CD14-positive monocyte (primary cell): ENCODE data around the gene GINS2. TPM values are rescaled to one million over a fixed set of nuclear protein-coding genes. Genes with fewer than 3 reads are reported as not detected.
A peak's percentile ranks its signal among the peaks of the same experiment; 100 is the strongest.

Experiments used
- DNase-seq, 3 donors: peaks; one replicate each; pipeline ENCODE4 v3.0.0-alpha.2; 2011 to 2022
- H2AFZ ChIP-seq: 2 replicates; pipeline ENCODE4 v1.6.0; 2012; ENCODE audit warnings: mild to moderate bottlenecking, low read depth, low read length, inconsistent platforms; ENCODE audit not compliant: insufficient read depth, poor library complexity, severe bottlenecking
- H3K27ac ChIP-seq, 2 donors: 1 replicate in 1 of 2; 2 replicates in 1 of 2; pipeline ENCODE4 v1.5.1; 2012 to 2013; ENCODE audit warnings: low read length in 2 of 2, control low read depth in 1 of 2, inconsistent platforms in 1 of 2, low read depth in 1 of 2, mild to moderate bottlenecking in 1 of 2
- H3K27me3 ChIP-seq, 2 donors: one replicate each; pipeline versions ENCODE4 v1.6.0 to v1.6.1; 2011 to 2013; ENCODE audit warnings: low read length in 2 of 2; ENCODE audit not compliant: control insufficient read depth in 2 of 2, insufficient read depth in 2 of 2
- H3K36me3 ChIP-seq, 2 donors: replicated peaks in 1 of 2; 1 replicate in 1 of 2; 2 replicates in 1 of 2; pipeline versions ENCODE4 v1.5.1 to v1.6.1; 2012 to 2013; ENCODE audit warnings: low read length in 2 of 2, control low read depth in 1 of 2, inconsistent platforms in 1 of 2, mild to moderate bottlenecking in 1 of 2; ENCODE audit not compliant: insufficient read depth in 2 of 2, control insufficient read depth in 1 of 2
- H3K4me1 ChIP-seq, 2 donors: 1 replicate in 1 of 2; 2 replicates in 1 of 2; pipeline versions ENCODE4 v1.5.1 to v1.6.1; 2012 to 2013; ENCODE audit warnings: low read length in 2 of 2, control low read depth in 1 of 2, inconsistent platforms in 1 of 2, mild to moderate bottlenecking in 1 of 2, moderate library complexity in 1 of 2; ENCODE audit not compliant: insufficient read depth in 2 of 2, control insufficient read depth in 1 of 2
- H3K4me2 ChIP-seq: replicated peaks from 2 replicates; pipeline ENCODE3; 2012; ENCODE audit warnings: low read length, moderate library complexity, mild to moderate bottlenecking; ENCODE audit not compliant: poor library complexity, severe bottlenecking; ENCODE audit errors: extremely low read depth
- H3K4me3 ChIP-seq, 3 experiments: fragments of 200-600 bp in 1 of 3; sonication (generic) in 1 of 3; replicated peaks in 1 of 3; 1 replicate in 2 of 3; 2 replicates in 1 of 3; pipeline ENCODE4 v1.5.1; 2011 to 2013; ENCODE audit warnings: low read length in 3 of 3, mild to moderate bottlenecking in 3 of 3, control low read depth in 2 of 3, low read depth in 2 of 3, inconsistent platforms in 1 of 3, moderate library complexity in 1 of 3
- H3K79me2 ChIP-seq: 2 replicates; pipeline ENCODE4 v1.6.0; 2012; ENCODE audit warnings: mild to moderate bottlenecking, control low read depth, inconsistent platforms, low read length, moderate library complexity; ENCODE audit not compliant: insufficient read depth
- H3K9ac ChIP-seq: 2 replicates; pipeline ENCODE4 v1.6.0; 2017; ENCODE audit warnings: low read length, mild to moderate bottlenecking; ENCODE audit not compliant: insufficient read depth, poor library complexity, severe bottlenecking
- H3K9me3 ChIP-seq, 2 donors: replicated peaks in 1 of 2; 1 replicate in 1 of 2; 2 replicates in 1 of 2; pipeline versions ENCODE4 v1.5.1 to v1.6.1; 2012 to 2013; ENCODE audit warnings: low read length in 2 of 2, control low read depth in 1 of 2; ENCODE audit not compliant: control insufficient read depth in 1 of 2, insufficient read depth in 1 of 2
- H4K20me1 ChIP-seq: 2 replicates; pipeline ENCODE4 v1.6.0; 2012; ENCODE audit warnings: mild to moderate bottlenecking, low read length, control low read depth, moderate library complexity; ENCODE audit not compliant: insufficient read depth
- H3K27ac Mint-ChIP-seq, 7 donors: one replicate each; pipeline ENCODE4 v1.8.0; 2020; ENCODE audit warnings: mild to moderate bottlenecking in 7 of 7, mixed read lengths in 7 of 7, moderate library complexity in 6 of 7, inconsistent platforms in 2 of 7
- H3K27me3 Mint-ChIP-seq, 3 donors: one replicate each; pipeline ENCODE4 v1.8.0; 2021 to 2022; ENCODE audit warnings: low read depth in 3 of 3, mild to moderate bottlenecking in 3 of 3, mixed read lengths in 3 of 3, moderate library complexity in 3 of 3, inconsistent platforms in 1 of 3
- H3K36me3 Mint-ChIP-seq, 2 donors: one replicate each; pipeline ENCODE4 v1.8.0; 2020; ENCODE audit warnings: mixed read lengths in 2 of 2, inconsistent platforms in 1 of 2, mild to moderate bottlenecking in 1 of 2
- H3K4me1 Mint-ChIP-seq: one replicate; pipeline ENCODE4 v1.8.0; 2020; ENCODE audit warnings: mild to moderate bottlenecking, mixed read lengths
- H3K4me3 Mint-ChIP-seq, 2 donors: one replicate each; pipeline ENCODE4 v1.8.0; 2020; ENCODE audit warnings: mild to moderate bottlenecking in 2 of 2, mixed read lengths in 2 of 2, moderate library complexity in 1 of 2
- H3K9me3 Mint-ChIP-seq, 7 donors: one replicate each; pipeline ENCODE4 v1.8.0; 2020 to 2022; ENCODE audit warnings: mixed read lengths in 7 of 7, mild to moderate bottlenecking in 6 of 7, moderate library complexity in 6 of 7, inconsistent platforms in 2 of 7
- WGBS: methylation state at CpG from one replicate; pipeline ENCODE4 v1.1.5; 2013; ENCODE audit warnings: missing lambda C conversion rate; ENCODE audit not compliant: insufficient coverage; 5-methylcytosine and 5-hydroxymethylcytosine counted together
- intact Hi-C, 2 donors: fragments of 100-400 bp; cut with micrococcal nuclease; formaldehyde crosslinking; loops; one replicate each; pipeline versions ENCODE4 v1.15.0 to v1.15.1; 2023
- polyA plus RNA-seq, 3 donors: library from polyadenylated mRNA; depleted of rRNA in 1 of 3; unstranded in 2 of 3; stranded (reverse) in 1 of 3; fragments of 300-500 nt in 2 of 3; fragments of >200 nt in 1 of 3; fragmentation: Illumina TruSeq in 2 of 3; gene quantifications; 1 replicate in 2 of 3; 2 replicates in 1 of 3; pipeline ENCODE4 v1.2.3, GENCODE V29; 2012 to 2021
- TF ChIP-seq, protein P1 (sequence below): fragments of 200-600 bp; IDR thresholded peaks from one replicate; pipeline ENCODE4 v1.8.0; 2022; ENCODE audit warnings: antibody characterized with exemption, mild to moderate bottlenecking

GINS2 gene
- polyA plus RNA-seq, 3 donors = 0.13 to 0.28 TPM; not detected in 1

DNA sequence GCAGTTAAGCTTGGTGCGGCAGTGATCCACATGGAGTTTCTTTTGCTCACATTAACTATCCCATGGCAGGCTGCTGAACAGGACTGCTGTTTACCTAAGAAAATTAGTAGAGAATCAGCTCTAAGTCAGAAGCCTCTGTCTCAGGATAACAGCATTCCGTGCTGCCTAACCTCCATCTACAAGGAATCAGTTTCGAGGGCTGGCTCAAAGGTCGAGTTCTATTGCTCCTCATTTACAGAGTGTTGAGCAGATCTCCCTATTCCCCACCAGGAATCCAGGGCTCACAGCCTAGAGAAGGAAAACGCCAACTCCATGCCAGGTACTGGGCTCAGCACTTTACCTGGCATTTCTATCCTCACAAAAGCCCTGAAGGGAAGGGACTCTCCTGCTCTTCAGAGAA, 9.9 kb downstream of the GINS2 start:
- Histone ChIP-seq H3K27me3 (no peaks in the 10 kb centered on the region), H3K4me2 (no peak overlapping the region), H3K9me3 (no peaks in the 10 kb centered on the region), H3K4me3 (no peak overlapping the region), H3K4me1 (no peaks in the 10 kb centered on the region), H3K27ac (no peak overlapping the region), H4K20me1 (no peaks in the 10 kb centered on the region), H2AFZ (no peak overlapping the region), H3K36me3 (peaks cover 25 to 68% of the 10 kb centered on the region in 2 donors), H3K9ac (no peak overlapping the region), H3K79me2 (no peaks in the 10 kb centered on the region)
- no peaks in the 10 kb centered on the region for H3K9me3 Mint-ChIP-seq
- intact Hi-C loops = no loop called here
- peaks cover 0 to 1% (median 0%) of the 10 kb centered on the region in 3 donors for H3K27me3 Mint-ChIP-seq
- H3K36me3 Mint-ChIP-seq = peaks cover 40 to 75% of the 10 kb centered on the region in 2 donors
- no peak for DNase-seq
- H3K4me3 Mint-ChIP-seq = no peak overlapping the region
- peak overlapping the region in 1 of 7 donors; percentile 17 for H3K27ac Mint-ChIP-seq
- TF ChIP-seq, protein P1, sequence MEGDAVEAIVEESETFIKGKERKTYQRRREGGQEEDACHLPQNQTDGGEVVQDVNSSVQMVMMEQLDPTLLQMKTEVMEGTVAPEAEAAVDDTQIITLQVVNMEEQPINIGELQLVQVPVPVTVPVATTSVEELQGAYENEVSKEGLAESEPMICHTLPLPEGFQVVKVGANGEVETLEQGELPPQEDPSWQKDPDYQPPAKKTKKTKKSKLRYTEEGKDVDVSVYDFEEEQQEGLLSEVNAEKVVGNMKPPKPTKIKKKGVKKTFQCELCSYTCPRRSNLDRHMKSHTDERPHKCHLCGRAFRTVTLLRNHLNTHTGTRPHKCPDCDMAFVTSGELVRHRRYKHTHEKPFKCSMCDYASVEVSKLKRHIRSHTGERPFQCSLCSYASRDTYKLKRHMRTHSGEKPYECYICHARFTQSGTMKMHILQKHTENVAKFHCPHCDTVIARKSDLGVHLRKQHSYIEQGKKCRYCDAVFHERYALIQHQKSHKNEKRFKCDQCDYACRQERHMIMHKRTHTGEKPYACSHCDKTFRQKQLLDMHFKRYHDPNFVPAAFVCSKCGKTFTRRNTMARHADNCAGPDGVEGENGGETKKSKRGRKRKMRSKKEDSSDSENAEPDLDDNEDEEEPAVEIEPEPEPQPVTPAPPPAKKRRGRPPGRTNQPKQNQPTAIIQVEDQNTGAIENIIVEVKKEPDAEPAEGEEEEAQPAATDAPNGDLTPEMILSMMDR = no peak
- no peaks in the 10 kb centered on the region for H3K4me1 Mint-ChIP-seq
- 89% methylated on average over 3 of the region's 5 CpGs for WGBS

DNA sequence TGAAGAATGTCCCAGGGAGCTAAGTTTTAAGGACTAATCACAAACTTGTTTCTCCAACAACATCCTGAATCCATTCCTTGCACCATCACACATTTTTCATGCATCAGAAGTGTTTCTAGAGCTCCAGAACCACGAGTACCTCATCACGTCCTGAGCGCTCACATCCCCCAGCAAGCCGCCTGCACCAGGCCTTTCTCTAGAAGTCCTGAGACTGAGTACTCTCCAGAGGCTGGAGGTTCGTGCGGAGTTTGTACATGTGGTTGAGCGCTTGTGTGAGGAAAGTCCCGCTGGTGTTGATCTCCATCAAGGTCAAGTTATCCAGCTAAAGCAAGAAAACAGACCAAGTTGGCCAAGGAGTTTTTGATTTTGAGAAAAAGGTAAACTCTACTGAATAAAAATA, 10.7 kb downstream of the GINS2 start:
- H3K27ac Mint-ChIP-seq = peak overlapping the region in 1 of 7 donors; percentile 74

More for the DNA sequence above, 10.7 kb downstream of the GINS2 start:
- H3K4me3 ChIP-seq = no peak overlapping the region
- DNase-seq = no peak
- Mint-ChIP-seq H3K4me1 (no peaks in the 10 kb centered on the region), H3K9me3 (no peaks in the 10 kb centered on the region), H3K4me3 (no peak overlapping the region), H3K27me3 (peaks cover 0 to 1% (median 0%) of the 10 kb centered on the region in 3 donors), H3K36me3 (peaks cover 46 to 79% of the 10 kb centered on the region in 2 donors)
- no peaks in the 10 kb centered on the region for H3K9me3 ChIP-seq
- no peak overlapping the region for H3K9ac ChIP-seq
- H2AFZ ChIP-seq = no peak overlapping the region
- peaks cover 28 to 76% of the 10 kb centered on the region in 2 donors for H3K36me3 ChIP-seq
- H3K4me2 ChIP-seq = no peak overlapping the region
- H3K79me2 ChIP-seq = no peaks in the 10 kb centered on the region
- no peak overlapping the region for H3K27ac ChIP-seq
- TF ChIP-seq, protein P1 = no peak
- WGBS = no CpG with 5 or more reads among the region's 8 CpGs
- H3K27me3 ChIP-seq = no peaks in the 10 kb centered on the region
- intact Hi-C loops = no loop called here
- H3K4me1 ChIP-seq = no peaks in the 10 kb centered on the region
- no peaks in the 10 kb centered on the region for H4K20me1 ChIP-seq
